IMR-90 (cell line): Measurements from ENCODE around the gene FAM78A. TPM values are rescaled to one million over a fixed set of nuclear protein-coding genes. Genes with fewer than 3 reads are reported as not detected.
A peak's percentile ranks its signal among the peaks of the same experiment; 100 is the strongest.

Experiments
- ATAC-seq: fragments of 200-7000 bp; cut with Tn5 transposase; 2 replicates; pipeline ENCODE4 v1.9.1; 2020; ENCODE audit warnings: low read depth, mild to moderate bottlenecking, moderate library complexity
- BruUV-seq: library from RNA; stranded (reverse); fragments of 400-500 nt; replicated peaks from 2 replicates; lab custom pipeline; 2021; lab: Mats Ljungman, UMichigan
- CTCF ChIA-PET: fragments of 300-600 bp; formaldehyde crosslinking; extraction: SDS; loops from one replicate; lab custom pipeline; 2021; ENCODE audit warnings: antibody characterized with exemption; lab: Yijun Ruan, JAX
- POLR2A ChIA-PET: fragments of 300-600 bp; sonication (Branson Sonifier 250); formaldehyde crosslinking; loops from one replicate; lab custom pipeline; 2022; ENCODE audit warnings: antibody characterized with exemption; ENCODE audit not compliant: unreplicated experiment; lab: Charles Lee
- DNase-seq: peaks from one replicate; pipeline ENCODE4 v3.0.0; 2013
- H2AFZ ChIP-seq: replicated peaks from 2 replicates; pipeline ENCODE3; 2013; ENCODE audit warnings: low read length, mild to moderate bottlenecking; ENCODE audit not compliant: poor library complexity
- H2AK5ac ChIP-seq: 2 replicates; pipeline ENCODE4 v1.6.1; 2013; ENCODE audit warnings: low read depth, low read length, inconsistent platforms
- H2AK9ac ChIP-seq: replicated peaks from 2 replicates; pipeline ENCODE3; 2013; ENCODE audit warnings: mild to moderate bottlenecking, low read depth, low read length, moderate library complexity; ENCODE audit not compliant: poor library complexity
- H2BK120ac ChIP-seq: 2 replicates; pipeline ENCODE4 v1.6.1; 2013; ENCODE audit warnings: low read depth, low read length, inconsistent platforms
- H2BK15ac ChIP-seq: 3 replicates; pipeline ENCODE4 v1.6.1; 2013; ENCODE audit warnings: low read depth, low read length, inconsistent platforms
- H2BK20ac ChIP-seq: 2 replicates; pipeline ENCODE4 v1.6.1; 2013; ENCODE audit warnings: low read depth, mild to moderate bottlenecking, inconsistent platforms, low read length, moderate library complexity
- H2BK5ac ChIP-seq: 2 replicates; pipeline ENCODE4 v1.6.1; 2013; ENCODE audit warnings: mild to moderate bottlenecking, low read depth, low read length, inconsistent platforms; ENCODE audit not compliant: poor library complexity, severe bottlenecking
- H3K14ac ChIP-seq: replicated peaks from 2 replicates; pipeline ENCODE4 v1.6.1; 2013; ENCODE audit warnings: low read depth, low read length, inconsistent platforms
- H3K18ac ChIP-seq: 2 replicates; pipeline ENCODE4 v1.6.1; 2013; ENCODE audit warnings: low read depth, low read length, control low read depth
- H3K23ac ChIP-seq: 2 replicates; pipeline ENCODE4 v1.6.1; 2013; ENCODE audit warnings: low read depth, low read length, inconsistent platforms
- H3K27ac ChIP-seq: 2 replicates; pipeline ENCODE4 v1.5.1; 2013; ENCODE audit warnings: mild to moderate bottlenecking, control low read depth, low read length; ENCODE audit not compliant: insufficient read depth
- H3K27me3 ChIP-seq: 2 replicates; pipeline ENCODE4 v1.6.1; 2013; ENCODE audit warnings: low read length; ENCODE audit not compliant: control insufficient read depth, insufficient read depth
- H3K36me3 ChIP-seq: 2 replicates; pipeline ENCODE4 v1.6.1; 2013; ENCODE audit warnings: low read length, mixed read lengths; ENCODE audit not compliant: control insufficient read depth, insufficient read depth
- H3K4ac ChIP-seq: 2 replicates; pipeline ENCODE4 v1.6.1; 2013; ENCODE audit warnings: low read depth, low read length, inconsistent platforms
- H3K4me1 ChIP-seq: 2 replicates; pipeline ENCODE4 v1.6.1; 2013; ENCODE audit warnings: low read length, mixed read lengths; ENCODE audit not compliant: control insufficient read depth, insufficient read depth
- H3K4me2 ChIP-seq: 2 replicates; pipeline ENCODE4 v1.6.1; 2013; ENCODE audit warnings: low read depth, mild to moderate bottlenecking, control low read depth, low read length, moderate library complexity
- H3K4me3 ChIP-seq: 2 replicates; pipeline ENCODE4 v1.5.1; 2013; ENCODE audit warnings: low read depth, mild to moderate bottlenecking, control low read depth, low read length, moderate library complexity; ENCODE audit not compliant: insufficient read depth
- H3K56ac ChIP-seq: 2 replicates; pipeline ENCODE4 v1.6.1; 2013; ENCODE audit warnings: low read length, inconsistent platforms; ENCODE audit not compliant: insufficient read depth; ENCODE audit errors: extremely low read depth
- H3K79me1 ChIP-seq, 2 experiments: 2 replicates each; pipeline ENCODE4 v1.6.1; 2013; ENCODE audit warnings: low read length in 2 of 2, inconsistent platforms in 1 of 2, low read depth in 1 of 2
- H3K9ac ChIP-seq: 2 replicates; pipeline ENCODE4 v1.6.1; 2013; ENCODE audit warnings: low read depth, low read length, control low read depth
- H3K9me1 ChIP-seq: 2 replicates; pipeline ENCODE4 v1.6.1; 2013; ENCODE audit warnings: low read length, inconsistent platforms; ENCODE audit not compliant: insufficient read depth
- H3K9me3 ChIP-seq: 2 replicates; pipeline ENCODE4 v1.6.1; 2013; ENCODE audit warnings: low read length; ENCODE audit not compliant: control insufficient read depth, insufficient read depth
- H4K20me1 ChIP-seq: 2 replicates; pipeline ENCODE4 v1.6.1; 2013; ENCODE audit warnings: low read length, inconsistent platforms; ENCODE audit not compliant: insufficient read depth
- H4K5ac ChIP-seq: 2 replicates; pipeline ENCODE4 v1.6.1; 2013; ENCODE audit warnings: mild to moderate bottlenecking, low read depth, low read length, control low read depth
- H4K8ac ChIP-seq, 2 experiments: 2 replicates each; pipeline ENCODE4 v1.6.1; 2013; ENCODE audit warnings: low read depth in 2 of 2, low read length in 2 of 2, control low read depth in 1 of 2, inconsistent platforms in 1 of 2
- H4K91ac ChIP-seq: 2 replicates; pipeline ENCODE4 v1.6.1; 2013; ENCODE audit warnings: low read depth, low read length, inconsistent platforms; ENCODE audit not compliant: insufficient read depth
- CEBPB ChIP-seq: IDR thresholded peaks from 2 replicates; pipeline ENCODE4 v1.6.1; 2012; ENCODE audit warnings: low read depth, low read length, improper control_type of control experiment
- WGBS, 2 experiments: methylation state at CpG; one replicate each; pipeline versions ENCODE4 v1.1.5 to v1.1.7; 2013; ENCODE audit warnings: missing lambda C conversion rate in 2 of 2; ENCODE audit not compliant: insufficient read length in 1 of 2; ENCODE audit errors: extremely low coverage in 2 of 2; 5-methylcytosine and 5-hydroxymethylcytosine counted together
- dilution Hi-C: fragments of 300-500 bp; cut with HindIII; formaldehyde crosslinking; loops from one replicate; pipeline ENCODE4 v1.14.3; 2018; ENCODE audit warnings: low sequenced_read_pairs; ENCODE audit not compliant: unreplicated experiment
- in situ Hi-C: fragments of 300-500 bp; cut with MboI; formaldehyde crosslinking; loops from 3 replicates; pipeline ENCODE4 v1.14.3; 2019; ENCODE audit warnings: low sequenced_read_pairs, inconsistent platforms, mixed read lengths
- intact Hi-C: fragments of 100-400 bp; cut with micrococcal nuclease; formaldehyde crosslinking; loops from 2 replicates; pipeline ENCODE4 v1.10.0; 2022
- polyA plus RNA-seq, 3 experiments: library from polyadenylated mRNA; depleted of rRNA; stranded (reverse); fragments of >200 nt; gene quantifications; 2 replicates each; pipeline ENCODE4 v1.2.3, GENCODE V29; 2012; ENCODE audit warnings: low replicate concordance in 1 of 3
- total RNA-seq: library from RNA; depleted of rRNA; stranded (reverse); fragments of >200 nt; gene quantifications from 2 replicates; pipeline ENCODE4 v1.2.3, GENCODE V29; 2012

Gene FAM78A
- total and polyA plus RNA-seq, 2 of the 4 experiments (the other 2 are of a cell fraction): 0.18 to 0.27 TPM

DNA sequence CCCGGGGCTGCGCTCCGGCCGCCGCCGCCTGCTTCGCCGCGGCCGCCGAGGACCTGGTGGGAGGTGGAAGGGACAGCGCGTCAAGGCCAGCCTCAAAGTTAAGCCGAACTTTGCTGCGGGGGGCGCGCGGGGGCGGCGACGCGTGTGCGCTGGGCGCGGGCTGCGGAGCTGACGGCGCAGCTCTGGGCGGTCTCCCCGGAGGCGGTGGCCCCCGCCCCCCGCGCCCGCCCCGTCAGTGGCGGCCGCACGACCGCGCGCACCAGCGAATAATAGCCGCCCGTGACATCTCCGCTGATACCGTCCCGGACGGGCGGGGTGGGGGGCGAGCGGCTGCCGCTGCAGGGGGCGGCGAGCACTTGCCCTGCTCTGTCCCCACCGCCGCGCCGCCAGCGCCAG is 579 bp upstream of the FAM78A start:
- H2BK120ac ChIP-seq: no peak overlapping the region
- no peak for DNase-seq
- ChIA-PET POLR2A (no interaction called here), CTCF (no interaction called here)
- dilution Hi-C loops (no loop called here), in situ Hi-C loops (no loop called here), intact Hi-C loops (loop anchor here (2.0 kb wide), 1 partner anchor 74 kb away; no protein-coding TSS in a partner anchor)
- no peaks in the 10 kb centered on the region for H3K79me1 ChIP-seq
- no peaks in the 10 kb centered on the region for H4K20me1 ChIP-seq
- H3K4me1 ChIP-seq: no peaks in the 10 kb centered on the region
- H3K4ac ChIP-seq: no peak overlapping the region
- H2AFZ ChIP-seq: peak overlapping the region; percentile 79
- no peak overlapping the region for H4K8ac ChIP-seq
- peak overlapping the region; percentile 18; the same call in 1 of the 2 replicates for H3K4me3 ChIP-seq
- no peak overlapping the region for H4K5ac ChIP-seq
- 2% methylated on average over 37 of the region's 60 CpGs; no CpG with 5 or more reads in 1 of the 2 experiments for WGBS, 2 experiments
- H2AK5ac ChIP-seq: no peak overlapping the region
- ATAC-seq: no peak
- H3K14ac ChIP-seq: no peak overlapping the region
- no peak overlapping the region for H2BK20ac ChIP-seq
- H3K36me3 ChIP-seq: no peaks in the 10 kb centered on the region
- peaks cover 57% of the 10 kb centered on the region for H3K27me3 ChIP-seq
- no peak overlapping the region for H3K9ac ChIP-seq
- no peak overlapping the region for H2BK5ac ChIP-seq
- no peak overlapping the region for H3K23ac ChIP-seq
- BruUV-seq: no TSS peak
- H2BK15ac ChIP-seq: no peak overlapping the region
- no peak overlapping the region for H3K4me2 ChIP-seq
- no peak overlapping the region for H3K56ac ChIP-seq
- H3K9me3 ChIP-seq: no peaks in the 10 kb centered on the region
- no peak overlapping the region for H2AK9ac ChIP-seq
- TF ChIP-seq CEBPB: no peak
- H4K91ac ChIP-seq: no peak overlapping the region
- H3K9me1 ChIP-seq: no peaks in the 10 kb centered on the region
- no peak overlapping the region for H3K27ac ChIP-seq
- H3K18ac ChIP-seq: no peak overlapping the region
